HL-60 (cell line): ENCODE results near the gene ACOXL.
"Not testable (repeated sequence)": the region's sequence is repeated elsewhere in the genome, so short reads cannot be mapped to it uniquely, and the experiment has no call there.

Experiments
- DNase-seq, 2 experiments: peaks; one replicate each; pipeline ENCODE4 v3.0.0-alpha.2; 2010 to 2020; ENCODE audit warnings: low read depth in 1 of 2, low spot score in 1 of 2
- H3K27ac ChIP-seq: fragments of 250-450 bp; sonication (Bioruptor Pico); replicated peaks from 2 replicates; pipeline ENCODE4 v1.5.1; 2020; ENCODE audit warnings: mild to moderate bottlenecking, moderate library complexity
- H3K27me3 ChIP-seq: fragments of 250-450 bp; sonication (Bioruptor Pico); 2 replicates; pipeline ENCODE4 v1.5.1; 2021; ENCODE audit warnings: mild to moderate bottlenecking, moderate library complexity; ENCODE audit not compliant: insufficient read depth, poor library complexity, severe bottlenecking
- H3K4me3 ChIP-seq: replicated peaks from 2 replicates; pipeline ENCODE4 v1.5.1; 2011; ENCODE audit warnings: mild to moderate bottlenecking, control low read depth, low read length; ENCODE audit not compliant: insufficient read depth
- GABPA ChIP-seq: IDR thresholded peaks from 2 replicates; pipeline ENCODE4 v1.6.1; 2012; ENCODE audit warnings: low read depth
- POLR2AphosphoS5 ChIP-seq: IDR thresholded peaks from 2 replicates; pipeline ENCODE4 v1.6.1; 2012; ENCODE audit warnings: low read depth
- SPI1 ChIP-seq: IDR thresholded peaks from 2 replicates; pipeline ENCODE4 v1.6.1; 2012; ENCODE audit warnings: low read depth, mild to moderate bottlenecking, borderline replicate concordance
- TF ChIP-seq, protein P1 (sequence below): IDR thresholded peaks from 2 replicates; pipeline ENCODE4 v1.6.1; 2012; ENCODE audit warnings: low read depth; ENCODE audit not compliant: insufficient replicate concordance
- TF ChIP-seq, protein P2 (sequence below): IDR thresholded peaks from one replicate; pipeline ENCODE4 v1.5.1; 2011; ENCODE audit warnings: low read length, control low read depth, inconsistent platforms; ENCODE audit not compliant: insufficient read depth

The ACOXL gene

DNA sequence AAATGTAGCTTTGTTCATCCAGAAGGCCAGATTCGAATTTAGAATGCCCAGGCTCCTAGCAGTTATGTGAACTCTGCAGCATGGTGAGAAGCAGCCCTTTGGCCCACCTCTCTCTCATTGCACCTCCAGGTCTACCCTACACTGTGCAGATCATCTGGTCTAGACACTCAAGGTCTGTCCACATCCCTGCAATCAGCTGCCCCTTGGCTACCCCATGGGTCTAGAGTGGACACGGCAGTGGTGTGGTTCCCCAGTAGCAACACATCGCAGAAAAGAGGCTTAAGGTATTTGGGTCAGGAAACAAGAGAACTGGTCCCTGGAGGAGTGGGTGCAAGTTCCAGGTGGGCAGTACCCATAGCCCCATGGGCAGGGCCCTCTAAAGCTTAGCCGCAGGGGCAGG lies 311.7 kb downstream of the ACOXL start:
- Histone ChIP-seq H3K4me3 (no peak overlapping the region), H3K27me3 (no peaks in the 10 kb centered on the region), H3K27ac (no peak overlapping the region; the same call in 1 of the 2 replicates)
- no peak for TF ChIP-seq SPI1
- no peak for TF ChIP-seq POLR2AphosphoS5
- no peak for DNase-seq

DNA sequence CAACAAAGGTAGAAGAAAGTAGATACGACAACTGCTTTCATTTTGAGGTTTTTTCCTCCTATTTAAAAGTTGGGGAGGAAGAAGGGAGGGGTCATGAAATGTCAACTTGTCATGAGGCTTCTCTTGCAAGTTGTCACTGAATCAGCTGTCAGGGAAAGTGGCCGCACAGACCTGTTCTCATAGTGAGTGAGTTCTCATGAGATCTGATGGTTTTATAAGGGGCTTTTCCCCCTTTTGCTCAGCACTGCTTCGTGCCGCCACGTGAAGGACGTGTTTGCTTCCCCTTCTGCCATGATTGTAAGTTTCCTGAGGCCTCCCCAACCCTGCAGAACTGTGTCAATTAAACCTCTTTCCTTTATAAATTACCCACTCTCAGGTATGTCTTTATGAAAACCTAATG lies 312.9 kb downstream of the ACOXL start:
- DNase-seq, H3K27me3 ChIP-seq, H3K4me3 ChIP-seq: not testable (repeated sequence)

DNA sequence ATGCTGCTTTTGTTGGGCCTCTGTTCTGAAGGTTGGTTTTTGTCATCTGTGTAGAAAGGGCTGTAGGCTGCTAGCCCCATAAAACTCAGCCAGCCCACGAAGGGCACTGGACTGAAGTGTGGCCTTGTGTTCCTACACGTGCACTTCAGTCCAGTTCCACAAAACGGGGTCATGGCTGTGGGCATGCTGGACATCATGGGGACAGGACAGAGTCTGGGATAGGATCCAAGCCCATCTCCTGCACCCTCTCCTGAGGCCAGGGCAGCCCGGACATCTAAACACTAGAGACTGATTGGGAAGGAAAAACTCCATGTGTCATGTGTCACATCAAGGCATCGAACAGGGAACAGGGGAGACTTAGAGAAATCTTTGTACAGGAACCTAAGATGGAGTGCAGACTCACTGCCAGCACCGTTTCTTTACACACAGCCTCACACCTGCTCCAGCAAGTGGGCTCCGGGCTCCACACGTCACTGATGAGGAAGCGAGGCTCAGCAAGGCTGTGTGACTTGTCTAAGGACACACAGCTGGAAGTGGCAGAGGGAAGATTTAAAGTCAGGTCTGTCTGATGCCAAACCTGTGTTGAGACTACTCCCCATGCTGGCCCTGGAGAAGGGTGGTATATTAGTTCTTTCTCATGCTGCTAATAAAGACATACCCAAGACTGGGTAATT lies 313.5 kb downstream of the ACOXL start:
- no peaks in the 10 kb centered on the region for H3K27me3 ChIP-seq
- no peak for DNase-seq
- H3K27ac ChIP-seq = no peak overlapping the region
- TF ChIP-seq, protein P1, sequence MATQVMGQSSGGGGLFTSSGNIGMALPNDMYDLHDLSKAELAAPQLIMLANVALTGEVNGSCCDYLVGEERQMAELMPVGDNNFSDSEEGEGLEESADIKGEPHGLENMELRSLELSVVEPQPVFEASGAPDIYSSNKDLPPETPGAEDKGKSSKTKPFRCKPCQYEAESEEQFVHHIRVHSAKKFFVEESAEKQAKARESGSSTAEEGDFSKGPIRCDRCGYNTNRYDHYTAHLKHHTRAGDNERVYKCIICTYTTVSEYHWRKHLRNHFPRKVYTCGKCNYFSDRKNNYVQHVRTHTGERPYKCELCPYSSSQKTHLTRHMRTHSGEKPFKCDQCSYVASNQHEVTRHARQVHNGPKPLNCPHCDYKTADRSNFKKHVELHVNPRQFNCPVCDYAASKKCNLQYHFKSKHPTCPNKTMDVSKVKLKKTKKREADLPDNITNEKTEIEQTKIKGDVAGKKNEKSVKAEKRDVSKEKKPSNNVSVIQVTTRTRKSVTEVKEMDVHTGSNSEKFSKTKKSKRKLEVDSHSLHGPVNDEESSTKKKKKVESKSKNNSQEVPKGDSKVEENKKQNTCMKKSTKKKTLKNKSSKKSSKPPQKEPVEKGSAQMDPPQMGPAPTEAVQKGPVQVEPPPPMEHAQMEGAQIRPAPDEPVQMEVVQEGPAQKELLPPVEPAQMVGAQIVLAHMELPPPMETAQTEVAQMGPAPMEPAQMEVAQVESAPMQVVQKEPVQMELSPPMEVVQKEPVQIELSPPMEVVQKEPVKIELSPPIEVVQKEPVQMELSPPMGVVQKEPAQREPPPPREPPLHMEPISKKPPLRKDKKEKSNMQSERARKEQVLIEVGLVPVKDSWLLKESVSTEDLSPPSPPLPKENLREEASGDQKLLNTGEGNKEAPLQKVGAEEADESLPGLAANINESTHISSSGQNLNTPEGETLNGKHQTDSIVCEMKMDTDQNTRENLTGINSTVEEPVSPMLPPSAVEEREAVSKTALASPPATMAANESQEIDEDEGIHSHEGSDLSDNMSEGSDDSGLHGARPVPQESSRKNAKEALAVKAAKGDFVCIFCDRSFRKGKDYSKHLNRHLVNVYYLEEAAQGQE = no peak
- TF ChIP-seq GABPA (no peak), SPI1 (no peak), POLR2AphosphoS5 (no peak)
- TF ChIP-seq, protein P2, sequence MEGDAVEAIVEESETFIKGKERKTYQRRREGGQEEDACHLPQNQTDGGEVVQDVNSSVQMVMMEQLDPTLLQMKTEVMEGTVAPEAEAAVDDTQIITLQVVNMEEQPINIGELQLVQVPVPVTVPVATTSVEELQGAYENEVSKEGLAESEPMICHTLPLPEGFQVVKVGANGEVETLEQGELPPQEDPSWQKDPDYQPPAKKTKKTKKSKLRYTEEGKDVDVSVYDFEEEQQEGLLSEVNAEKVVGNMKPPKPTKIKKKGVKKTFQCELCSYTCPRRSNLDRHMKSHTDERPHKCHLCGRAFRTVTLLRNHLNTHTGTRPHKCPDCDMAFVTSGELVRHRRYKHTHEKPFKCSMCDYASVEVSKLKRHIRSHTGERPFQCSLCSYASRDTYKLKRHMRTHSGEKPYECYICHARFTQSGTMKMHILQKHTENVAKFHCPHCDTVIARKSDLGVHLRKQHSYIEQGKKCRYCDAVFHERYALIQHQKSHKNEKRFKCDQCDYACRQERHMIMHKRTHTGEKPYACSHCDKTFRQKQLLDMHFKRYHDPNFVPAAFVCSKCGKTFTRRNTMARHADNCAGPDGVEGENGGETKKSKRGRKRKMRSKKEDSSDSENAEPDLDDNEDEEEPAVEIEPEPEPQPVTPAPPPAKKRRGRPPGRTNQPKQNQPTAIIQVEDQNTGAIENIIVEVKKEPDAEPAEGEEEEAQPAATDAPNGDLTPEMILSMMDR = no peak
- no peak overlapping the region for H3K4me3 ChIP-seq

More for the DNA sequence above, 312.9 kb downstream of the ACOXL start:
- H3K27ac ChIP-seq = not testable (repeated sequence)

DNA sequence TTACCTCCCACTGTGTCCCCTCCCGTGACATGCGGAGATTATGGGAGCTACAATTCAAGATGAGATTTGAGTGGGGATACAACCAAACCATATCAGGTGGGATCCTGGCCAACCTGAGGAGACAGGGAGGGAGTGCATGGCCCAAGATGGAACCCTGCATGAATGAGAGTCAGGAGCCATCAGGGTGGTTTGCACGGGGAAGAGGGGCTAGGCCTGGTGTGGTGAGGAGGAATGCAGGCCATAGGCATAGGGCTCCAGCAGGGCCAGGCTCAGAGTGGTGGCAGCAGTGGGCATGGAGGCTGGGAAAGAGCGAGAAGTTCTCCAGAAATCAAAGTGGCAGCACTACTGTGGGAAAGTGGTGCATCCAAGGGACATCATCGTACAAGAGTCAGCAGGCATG lies 314.3 kb downstream of the ACOXL start:
- no peak overlapping the region for H3K27ac ChIP-seq
- no peak for DNase-seq
- H3K27me3 ChIP-seq = no peaks in the 10 kb centered on the region
- TF ChIP-seq GABPA = no peak
- TF ChIP-seq, protein P2 = no peak
- TF ChIP-seq POLR2AphosphoS5 = no peak
- TF ChIP-seq SPI1 = no peak
- TF ChIP-seq, protein P1 = no peak
- H3K4me3 ChIP-seq = no peak overlapping the region
